HL-60/S4 (cell line): ENCODE measurements around the gene RGL2.

Source experiments
- in situ Hi-C: fragments of 300-500 bp; cut with MboI; formaldehyde crosslinking; loops from 2 replicates; pipeline ENCODE4 v1.14.3; 2022; ENCODE audit warnings: low sequenced_read_pairs

The RGL2 gene

DNA sequence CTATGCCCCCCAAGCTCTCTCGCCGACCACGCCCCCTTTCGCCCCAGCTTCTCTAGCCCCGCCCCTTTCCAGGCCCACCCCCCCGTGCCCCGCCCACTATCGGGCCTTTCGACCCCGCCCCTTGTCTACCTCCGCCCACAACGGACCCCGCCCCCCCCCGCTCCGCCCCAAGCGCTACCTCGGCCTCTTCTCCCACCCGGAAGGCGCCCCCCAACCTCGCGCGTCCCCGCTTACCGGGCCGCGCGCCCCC lies 18.6 kb upstream of the RGL2 start:
- in situ Hi-C loops = no loop called here

GRCh38 chr6:33316603-33317418 lies 18.1 kb upstream of the RGL2 start:
- in situ Hi-C loops = no loop called here

GRCh38 chr6:33315793-33316602 lies 17.3 kb upstream of the RGL2 start:
- in situ Hi-C loops = no loop called here

DNA sequence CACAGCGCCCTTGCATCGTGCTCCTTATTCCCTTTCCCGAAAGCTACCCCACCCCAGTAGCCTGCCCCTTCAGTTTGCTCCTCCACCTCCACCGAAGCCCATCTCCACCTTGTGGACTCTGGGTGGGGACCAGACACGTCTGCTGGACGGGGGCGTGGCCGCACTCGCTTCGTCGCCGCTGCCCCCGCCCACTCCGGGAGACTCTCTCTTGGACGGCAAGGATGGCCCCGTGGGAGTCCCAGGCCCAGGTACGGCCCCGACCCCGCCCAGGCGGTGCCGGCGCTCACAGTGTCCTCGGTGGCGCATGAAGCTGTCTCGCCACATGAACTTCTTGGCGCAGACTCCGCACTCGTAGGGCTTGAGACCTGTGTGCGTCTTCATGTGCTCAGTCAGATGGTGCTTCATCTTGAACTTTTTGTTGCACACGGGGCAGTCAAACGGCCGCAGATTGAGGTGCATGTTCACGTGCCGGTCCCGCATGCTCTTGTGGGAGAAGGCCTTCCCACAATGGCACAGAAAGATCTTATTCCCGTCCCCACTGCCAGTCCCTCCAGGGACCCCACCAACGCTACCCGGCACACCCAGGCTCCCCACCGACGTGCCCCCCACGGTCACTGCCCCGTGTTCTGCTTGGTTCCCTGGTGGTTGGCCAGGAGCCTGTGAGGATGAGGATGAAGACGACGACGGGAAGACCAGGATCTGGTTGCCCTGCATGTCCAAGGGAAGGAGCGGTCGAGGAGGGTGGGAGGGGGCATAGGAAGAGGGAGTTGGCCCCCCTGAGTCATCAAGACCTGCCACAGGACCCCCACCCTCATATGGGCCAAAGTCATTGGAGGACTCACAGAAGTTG lies 16.4 kb upstream of the RGL2 start:
- in situ Hi-C loops = no loop called here

- in situ Hi-C loops = no loop called here
Observed at GRCh38 chr6:33314515-33314942, 15.8 kb upstream of the RGL2 start.

DNA sequence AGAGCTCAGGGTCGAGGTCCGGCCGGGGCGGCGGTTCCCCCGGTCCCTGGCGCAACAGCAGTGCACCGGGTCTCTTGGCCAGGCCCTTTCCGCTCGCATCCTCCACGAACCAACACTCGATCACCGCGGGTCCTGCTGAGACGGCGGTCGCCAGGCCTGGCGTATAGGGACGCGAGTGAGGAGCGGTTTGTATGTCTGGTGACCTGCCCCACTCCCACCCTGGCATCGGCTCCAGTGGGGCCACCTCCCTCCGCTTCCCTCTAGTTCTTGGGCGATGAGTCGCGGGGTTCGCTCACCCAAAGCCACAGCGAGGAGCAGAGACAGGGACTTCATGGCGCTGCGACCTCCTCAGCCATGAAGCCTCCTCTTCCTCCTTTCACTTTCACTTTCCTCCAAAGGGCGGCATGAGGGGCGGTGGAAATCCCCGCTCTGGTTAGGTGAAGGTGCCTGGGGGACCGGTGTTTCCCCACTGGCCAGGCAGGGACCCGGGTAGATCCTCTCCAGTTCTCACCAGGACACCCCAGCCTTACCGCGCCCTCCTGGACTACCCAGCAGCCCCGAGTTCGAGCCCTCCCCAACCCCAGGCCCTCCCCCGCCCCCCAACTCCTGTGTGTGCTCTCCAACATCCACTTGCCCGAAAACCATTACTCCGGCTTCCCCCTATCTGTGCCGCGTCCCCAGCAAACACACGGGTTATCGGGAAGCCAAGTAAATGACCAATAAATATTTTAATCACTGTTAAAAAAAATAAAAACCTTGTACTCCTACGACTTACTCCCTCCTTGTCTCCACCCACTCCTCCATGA lies 15.2 kb upstream of the RGL2 start, which contains the start of gene TAPBP:
Gene TAPBP (minus strand): TSS at position 370 of the 806 bp plus-strand sequence. CDS start 37 bp downstream, at position 333.
- in situ Hi-C loops = no loop called here

DNA sequence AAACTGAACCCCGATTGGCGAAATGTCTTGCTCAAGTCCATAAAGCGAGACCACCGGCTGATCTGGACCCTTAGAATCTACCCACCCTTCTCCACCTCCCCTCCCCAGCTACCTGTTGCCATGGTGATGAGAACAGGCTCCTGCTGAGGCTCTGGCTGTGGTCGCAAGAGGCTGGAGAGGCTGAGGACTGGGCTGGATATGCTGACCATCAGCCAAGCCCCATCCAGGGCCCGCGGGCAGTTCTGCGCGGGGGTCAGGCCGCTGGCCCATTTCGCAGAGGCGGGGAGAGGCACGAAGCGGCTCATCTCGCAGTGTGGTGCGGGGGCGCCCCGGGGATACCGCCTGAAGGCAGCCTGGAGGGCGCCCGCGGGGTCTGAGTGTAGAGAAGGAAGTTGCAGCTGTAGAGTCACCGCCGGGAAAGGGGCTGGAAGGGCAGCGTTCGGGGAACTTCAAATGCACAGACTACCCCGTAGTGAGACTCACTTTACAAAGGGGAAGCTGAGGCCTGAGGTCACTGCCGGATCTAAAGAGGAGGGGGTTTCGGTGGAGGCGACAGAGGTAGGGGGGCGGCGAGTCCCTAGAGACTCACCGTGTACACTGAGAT lies 14.5 kb upstream of the RGL2 start:
- in situ Hi-C loops = no loop called here

GRCh38 chr6:33312361-33313104 lies 13.8 kb upstream of the RGL2 start:
- in situ Hi-C loops = no loop called here

- in situ Hi-C loops = no loop called here
Observed at GRCh38 chr6:33306356-33306755, 7.6 kb upstream of the RGL2 start.

- in situ Hi-C loops = no loop called here
Observed at GRCh38 chr6:33305052-33305451, 6.3 kb upstream of the RGL2 start.

GRCh38 chr6:33304216-33304615 lies 5.5 kb upstream of the RGL2 start:
- in situ Hi-C loops = no loop called here

- in situ Hi-C loops = no loop called here
Observed at GRCh38 chr6:33301877-33302276, 3.1 kb upstream of the RGL2 start.

DNA sequence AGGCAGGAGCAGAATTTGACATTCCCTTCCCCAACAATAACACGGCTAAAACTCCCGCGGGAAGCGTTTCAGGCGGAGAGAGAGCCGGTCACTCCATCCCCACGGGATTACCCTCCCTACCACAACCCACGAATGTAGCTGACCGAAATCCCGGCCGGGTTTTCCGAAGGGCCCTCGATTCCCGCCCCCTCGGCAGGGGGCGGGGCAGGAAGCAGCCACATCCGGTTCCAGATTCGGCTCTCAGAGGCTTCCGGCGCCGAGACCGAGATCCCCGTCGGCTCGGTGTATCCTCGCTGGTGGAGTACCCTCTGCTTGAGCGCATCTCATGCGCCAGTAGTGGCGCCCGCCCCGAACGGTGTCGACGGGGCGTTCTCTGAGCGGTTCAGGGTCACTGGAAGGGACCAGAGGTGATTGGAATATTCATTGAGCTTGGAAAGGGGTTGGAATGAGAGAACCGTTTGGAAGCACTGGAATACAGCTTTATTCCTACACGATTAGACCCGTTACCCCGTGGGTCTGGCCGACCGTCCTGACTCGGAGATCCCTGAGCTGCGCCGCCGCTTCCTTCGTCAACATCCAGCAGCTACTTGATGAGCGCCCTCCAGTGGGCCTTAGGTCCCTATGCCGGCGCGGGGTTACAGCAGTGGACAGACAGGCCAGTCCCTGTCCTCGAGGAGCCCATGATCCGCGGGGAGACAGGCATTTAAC lies 649 bp upstream of the RGL2 start:
- in situ Hi-C loops = no loop called here

- in situ Hi-C loops = no loop called here
Observed at GRCh38 chr6:33297956-33298772, 578 bp downstream of the RGL2 start.

GRCh38 chr6:33297406-33297955 lies 1.3 kb downstream of the RGL2 start:
- in situ Hi-C loops = no loop called here

GRCh38 chr6:33296797-33297405 lies 1.8 kb downstream of the RGL2 start:
- in situ Hi-C loops = no loop called here
